ENCODE measurements around the gene TEX47.

The TEX47 gene

DNA sequence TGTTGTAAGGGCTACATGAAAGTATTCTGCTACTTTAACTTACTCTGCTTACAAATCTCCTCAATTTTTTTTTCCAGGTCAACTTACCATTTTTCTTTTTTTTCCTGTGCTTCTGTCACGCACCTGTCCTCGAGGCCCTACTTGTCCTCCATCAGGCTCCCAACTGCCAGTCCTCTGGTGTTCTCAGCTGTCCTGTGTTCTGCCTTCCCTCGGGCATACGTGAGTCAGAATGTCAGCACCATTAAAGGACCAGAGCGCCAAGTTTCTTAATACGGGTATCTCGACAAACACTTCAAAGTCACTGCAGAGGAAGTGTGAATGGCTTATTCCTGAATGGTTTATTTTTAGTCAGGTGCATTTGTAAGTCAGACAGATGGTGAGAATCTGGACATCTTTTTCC is at the start of gene TEX47:
Gene TEX47 (minus strand): TSS at position 185 of the 400 bp plus-strand sequence. CDS start 795 bp downstream, outside the sequence.
- DNase-seq, result no peak

DNA sequence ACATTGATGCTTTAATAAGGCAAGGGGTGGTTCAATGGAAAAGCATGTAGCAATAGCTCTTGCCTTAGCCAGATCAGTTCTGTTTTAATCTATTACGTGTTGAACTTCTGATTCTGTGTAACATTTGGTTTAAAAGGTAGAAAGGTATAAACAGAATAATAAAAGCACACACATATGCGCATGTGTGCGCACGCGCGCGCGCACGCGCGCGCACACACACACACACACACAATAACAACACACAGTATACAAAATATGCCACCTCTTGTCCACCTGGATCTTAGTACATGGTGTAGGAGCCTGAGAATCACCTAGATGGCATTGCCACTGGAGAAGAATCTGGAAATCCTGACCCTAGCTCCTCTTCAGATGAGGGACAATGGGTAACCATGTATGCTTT is 49.6 kb upstream of the TEX47 start:
- no peak for DNase-seq

DNA sequence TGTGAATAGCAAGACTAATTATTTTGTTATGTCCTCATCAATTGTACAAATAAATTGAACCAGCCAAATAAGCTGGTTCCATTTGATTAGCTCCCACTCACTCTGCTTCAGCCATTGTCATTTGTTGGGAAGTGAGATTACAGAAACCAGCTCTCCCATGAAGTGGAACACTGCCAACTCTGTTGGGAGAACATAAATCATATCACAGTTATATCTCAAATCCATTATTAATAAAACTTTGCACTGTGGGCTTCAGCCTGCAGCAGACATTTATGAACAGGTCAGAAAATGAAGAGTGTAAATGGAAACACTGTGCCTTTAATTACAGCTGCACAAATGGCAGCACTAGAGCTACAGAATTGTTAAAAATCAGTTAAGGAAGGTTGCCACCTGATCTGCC is 46.7 kb upstream of the TEX47 start:
- no peak for DNase-seq

DNA sequence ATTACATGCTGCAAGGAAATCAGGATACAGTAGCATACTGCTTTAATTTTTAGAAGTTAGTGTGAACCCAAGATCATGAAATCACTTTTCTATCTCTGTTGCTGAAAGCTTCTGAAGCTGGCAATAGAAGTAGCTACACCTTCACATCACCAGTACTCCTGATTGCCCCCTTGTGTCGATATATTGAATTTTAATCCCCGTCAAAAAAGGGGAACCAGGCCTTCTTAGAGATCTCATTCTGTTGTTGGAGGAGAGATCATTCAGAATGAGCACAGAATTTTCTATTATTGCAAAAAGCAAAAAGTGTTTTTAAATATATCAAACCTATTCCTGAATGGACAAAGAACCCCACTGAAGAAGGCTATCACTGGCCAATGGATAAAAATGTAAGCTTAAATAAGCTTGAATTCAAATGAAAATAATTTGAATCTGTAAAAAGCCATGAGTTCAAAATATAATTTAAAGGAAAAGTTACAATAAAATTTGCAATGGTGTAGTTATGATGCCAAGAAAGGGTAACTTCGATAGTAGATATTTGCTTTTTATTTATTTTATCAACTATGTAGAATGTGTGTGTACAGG is 39.7 kb upstream of the TEX47 start:
- no peak for DNase-seq

DNA sequence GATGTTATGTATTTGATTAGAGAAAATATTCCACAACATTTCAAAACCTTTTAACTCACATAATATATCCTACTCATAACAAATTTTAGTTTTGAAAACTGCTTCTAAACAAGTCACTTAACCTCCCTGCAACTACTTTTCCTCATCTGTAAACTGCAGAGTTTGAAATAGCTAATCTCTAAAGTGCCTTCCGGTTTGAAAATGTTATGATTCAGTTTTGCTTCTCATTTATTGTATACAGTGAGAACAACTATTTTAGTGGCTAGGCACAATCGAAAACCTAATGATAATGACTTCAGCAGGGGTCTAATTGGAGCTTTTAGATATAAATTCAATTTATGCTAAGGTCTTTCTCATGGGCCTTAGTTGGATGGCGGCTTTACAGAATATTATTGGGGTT is 30.7 kb upstream of the TEX47 start:
- DNase-seq, result no peak

DNA sequence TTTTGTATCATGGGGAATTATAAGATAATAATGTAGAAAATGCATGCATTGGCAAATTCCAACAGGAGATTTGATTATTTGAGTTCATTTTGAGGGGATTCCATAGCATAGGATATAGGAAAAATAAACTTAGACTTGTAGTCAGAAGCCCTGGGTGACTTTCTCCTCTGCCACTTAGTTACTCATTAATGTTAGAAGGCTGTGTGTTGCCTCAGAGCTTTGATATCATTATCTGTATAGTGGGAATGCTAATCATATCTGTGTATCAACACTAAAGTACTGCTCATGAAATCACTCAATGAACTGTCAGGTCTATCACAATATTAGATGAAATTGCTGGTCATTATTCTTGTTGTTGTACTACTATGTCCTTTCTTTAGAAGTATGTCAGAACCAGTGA is 23.0 kb upstream of the TEX47 start:
- DNase-seq, result no peak

DNA sequence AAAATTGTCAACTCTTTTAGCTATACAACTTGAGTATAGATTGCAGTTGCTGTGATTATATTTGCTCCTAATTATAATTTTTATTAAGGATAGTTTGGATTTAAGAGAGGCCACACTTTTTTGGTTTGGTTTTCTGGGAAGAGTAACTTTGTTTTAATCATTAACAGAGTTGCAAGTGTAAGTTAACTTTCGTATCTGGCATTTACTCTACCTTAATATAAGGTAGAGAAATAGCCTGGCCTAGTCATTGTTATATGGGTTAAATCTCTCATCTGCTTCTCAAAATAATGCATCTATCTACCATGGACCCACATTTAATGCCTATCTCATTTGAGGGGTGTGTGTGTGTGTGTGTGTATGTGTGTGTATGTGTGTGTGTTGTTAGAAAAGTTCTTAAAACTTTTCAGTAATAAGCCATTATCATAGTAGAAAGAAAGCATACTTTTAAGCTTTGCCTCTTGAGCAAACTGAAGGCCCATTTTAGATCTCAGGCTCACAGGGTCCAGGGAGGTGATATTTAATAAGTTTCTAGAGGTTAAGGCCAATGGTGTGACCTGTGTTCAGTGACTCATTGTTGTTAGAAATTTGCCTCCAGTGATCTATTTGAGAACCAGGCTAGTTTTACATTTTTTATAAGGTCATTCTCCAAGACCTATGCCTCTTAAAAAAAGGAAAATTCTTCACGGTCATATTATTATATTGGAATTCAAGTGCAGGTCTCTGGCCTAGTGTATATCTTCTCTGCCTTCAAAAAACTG is 10.9 kb upstream of the TEX47 start:
- DNase-seq, result no peak

DNA sequence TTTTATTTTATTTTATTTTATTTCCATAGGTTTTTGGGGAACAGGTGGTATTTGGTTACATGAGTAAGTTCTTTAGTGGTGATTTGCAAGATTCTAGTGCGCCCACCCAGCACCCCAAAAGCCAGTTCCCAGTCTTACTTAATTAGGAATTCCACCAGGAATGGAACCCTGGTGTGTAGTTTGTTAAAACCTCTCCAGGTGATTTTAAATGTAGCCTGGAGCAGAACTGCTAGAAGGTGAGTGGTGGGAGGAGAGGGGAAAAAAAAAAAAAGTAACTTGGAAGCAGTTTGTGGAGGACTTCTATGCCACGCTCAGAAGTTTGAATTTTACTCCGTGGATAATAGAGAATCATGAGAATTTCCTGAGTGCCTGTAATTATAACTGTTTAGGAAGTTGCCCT is 5.5 kb upstream of the TEX47 start:
- DNase-seq, result no peak

DNA sequence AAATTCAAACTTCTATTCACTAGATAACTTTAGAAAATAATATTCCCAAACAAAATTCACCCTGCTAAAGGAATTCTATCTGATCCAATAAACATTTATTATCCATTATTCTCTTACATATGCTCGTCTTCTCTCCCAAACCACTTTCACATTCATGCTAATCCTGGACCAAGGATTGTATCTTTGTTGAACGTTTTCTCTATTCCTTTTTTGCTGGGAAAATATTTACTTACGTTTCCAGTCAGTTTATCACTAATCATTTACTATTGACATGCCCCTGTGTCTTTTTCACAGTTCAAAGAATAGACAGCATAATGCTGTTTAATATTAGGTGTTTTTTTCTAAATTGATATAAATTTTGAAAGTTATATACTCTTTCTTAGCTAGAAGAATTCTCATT is 3.2 kb downstream of the TEX47 start:
- no peak for DNase-seq

DNA sequence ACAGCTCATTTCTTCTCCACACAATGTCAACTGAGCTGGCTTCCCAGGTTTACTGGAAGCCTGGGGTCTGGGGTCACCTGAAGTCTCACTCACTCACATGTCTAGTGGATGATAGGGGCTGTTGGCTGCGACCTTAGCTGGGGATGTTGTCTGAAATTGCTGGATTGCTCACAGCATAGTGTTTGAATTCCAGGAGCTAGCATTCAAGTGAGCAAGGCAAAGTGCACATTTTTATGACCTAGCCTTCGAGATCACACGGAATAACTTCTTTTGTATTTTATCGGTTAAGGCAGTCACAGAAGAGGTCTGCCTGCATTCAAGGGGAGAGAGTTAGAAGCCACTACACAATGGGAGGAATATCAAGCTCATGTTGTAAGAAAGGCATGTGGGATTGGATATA is 3.6 kb downstream of the TEX47 start:
- DNase-seq, result no peak

DNA sequence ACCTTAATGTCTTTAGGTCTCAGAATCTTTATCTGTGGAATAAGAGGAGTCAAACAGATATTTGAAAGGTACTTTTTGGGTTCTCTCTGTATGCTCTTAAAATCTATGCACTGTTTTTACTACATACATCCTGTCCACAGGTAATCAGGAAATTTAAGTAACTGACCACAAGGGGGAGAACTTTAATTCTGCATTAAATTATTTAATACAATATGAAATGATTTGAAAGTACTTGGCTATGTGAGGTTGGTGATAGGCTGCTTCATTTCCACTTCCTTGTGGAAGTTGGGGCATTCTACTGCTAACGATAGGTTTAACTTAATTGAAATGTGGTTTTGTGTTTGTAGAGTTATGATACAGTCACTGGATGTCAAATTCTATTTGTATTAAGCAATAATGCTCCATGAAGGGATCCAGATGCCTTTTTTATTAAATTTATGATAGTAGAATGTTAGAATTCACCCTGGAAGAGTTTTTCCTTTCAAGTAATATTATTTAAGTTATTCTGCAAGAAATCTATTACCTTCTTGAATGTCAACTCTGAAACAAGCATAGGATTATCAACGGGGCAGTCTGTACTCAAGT is 6.0 kb downstream of the TEX47 start:
- no peak for DNase-seq

DNA sequence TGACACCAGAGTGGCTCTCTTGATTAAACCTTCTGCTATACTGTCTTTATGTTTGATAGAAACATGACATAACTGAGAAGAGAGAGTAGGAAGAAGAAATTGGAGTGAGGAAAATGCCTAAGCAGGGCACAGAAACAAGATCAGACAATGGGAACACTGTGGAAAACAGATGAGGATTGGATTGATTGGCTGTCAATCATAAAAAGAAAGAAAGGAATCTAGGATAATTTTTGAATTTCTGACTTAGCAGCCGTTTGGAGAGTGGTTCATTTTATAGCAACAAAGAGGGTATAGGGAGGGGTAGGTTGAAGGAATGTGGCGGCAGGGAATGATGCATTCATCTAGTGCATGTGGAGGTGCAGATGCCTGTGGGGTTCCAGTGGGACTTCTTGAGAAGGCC is 7.8 kb downstream of the TEX47 start:
- DNase-seq, result no peak

DNA sequence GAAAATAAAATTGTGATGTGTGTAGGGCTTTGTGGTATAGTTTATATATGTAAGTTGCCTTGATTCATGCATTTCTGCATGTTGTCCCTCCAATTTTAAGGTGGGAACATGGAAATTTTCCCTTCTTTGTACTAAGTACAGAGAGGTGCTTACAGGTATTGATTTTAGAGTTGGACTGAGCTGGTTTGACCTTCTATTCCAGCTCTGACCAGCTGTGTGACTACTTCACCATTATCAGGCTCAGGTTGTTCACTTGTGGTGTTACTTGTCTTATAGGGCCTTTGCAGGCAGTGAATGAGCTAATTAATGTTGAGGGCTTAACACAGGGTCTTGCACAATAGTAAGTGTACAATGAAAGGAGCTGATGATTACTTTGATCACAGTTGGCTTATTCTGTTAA is 19.7 kb downstream of the TEX47 start:
- DNase-seq, result no peak

DNA sequence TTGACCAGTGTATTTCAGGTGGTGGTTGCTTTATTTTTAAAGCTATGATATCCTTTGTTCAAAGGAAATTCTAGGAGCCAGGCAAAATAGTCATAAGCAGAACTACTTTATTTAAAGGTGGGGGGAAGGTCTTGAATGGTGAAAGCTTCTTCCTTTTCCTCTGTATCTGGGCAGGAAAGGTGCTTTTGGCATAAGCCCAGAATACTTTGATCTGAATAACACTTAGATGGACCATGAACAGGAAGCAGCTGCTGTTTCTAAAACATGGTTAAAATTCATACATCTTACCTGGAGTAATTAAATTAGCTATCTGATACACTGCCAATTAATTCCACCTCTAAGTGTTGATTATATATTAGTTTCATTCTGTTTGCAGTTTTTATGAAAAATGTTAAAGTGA is 22.8 kb downstream of the TEX47 start:
- DNase-seq, result no peak

DNA sequence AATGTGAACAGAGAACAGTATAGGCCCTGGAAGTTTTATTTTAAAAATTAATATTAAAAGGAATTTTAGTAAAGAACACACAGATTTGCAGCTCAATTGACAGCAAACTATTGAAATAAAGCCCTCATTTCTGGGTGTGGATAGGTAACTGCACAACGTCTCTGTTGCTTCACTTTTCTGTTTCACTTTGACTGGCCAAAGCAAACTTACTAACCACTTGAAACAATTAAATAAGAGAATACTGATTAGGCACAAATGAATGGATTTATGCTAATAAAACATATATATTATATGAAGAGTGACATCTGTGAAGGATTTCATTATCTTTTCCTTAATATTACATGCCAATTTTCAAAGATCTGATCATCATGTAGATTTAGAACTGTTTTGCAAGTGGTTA is 24.1 kb downstream of the TEX47 start:
- no peak for DNase-seq

DNA sequence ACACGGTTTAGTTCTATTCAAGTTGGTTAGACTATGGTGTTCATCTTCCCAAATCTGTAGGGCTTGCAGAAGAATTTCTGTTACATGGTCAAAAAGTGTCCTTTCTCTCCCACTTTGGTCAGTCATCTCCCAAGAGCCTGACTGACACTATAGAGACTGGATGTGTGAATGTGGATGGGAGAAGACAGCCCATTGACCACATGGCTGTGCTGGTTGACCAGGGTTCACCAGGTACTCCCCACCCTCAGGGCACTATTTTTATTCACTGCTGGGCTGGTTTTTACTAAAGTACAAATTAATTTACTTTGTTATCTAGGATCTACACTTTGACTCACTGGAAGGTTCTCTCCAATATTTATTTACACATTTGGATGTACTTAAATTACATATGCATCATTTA is 33.8 kb downstream of the TEX47 start:
- DNase-seq, result no peak

DNA sequence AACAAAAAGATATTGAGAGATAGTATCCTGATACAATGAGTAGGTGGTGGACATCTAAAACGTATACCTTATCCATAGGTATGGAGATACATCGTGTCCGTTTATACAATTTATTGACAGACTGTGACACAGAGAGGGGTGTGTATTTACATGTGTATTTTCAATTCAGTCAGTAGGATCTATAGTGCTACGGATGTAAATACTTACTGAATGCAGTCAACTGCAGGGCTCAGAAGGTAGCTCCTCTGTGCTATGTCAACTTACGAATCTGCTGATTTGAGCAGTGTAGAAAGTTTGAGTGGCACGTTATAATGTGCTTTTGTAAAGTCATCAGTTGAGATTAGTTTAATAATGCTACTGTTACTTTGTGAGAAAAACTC is 35.4 kb downstream of the TEX47 start:
- DNase-seq, result no peak

DNA sequence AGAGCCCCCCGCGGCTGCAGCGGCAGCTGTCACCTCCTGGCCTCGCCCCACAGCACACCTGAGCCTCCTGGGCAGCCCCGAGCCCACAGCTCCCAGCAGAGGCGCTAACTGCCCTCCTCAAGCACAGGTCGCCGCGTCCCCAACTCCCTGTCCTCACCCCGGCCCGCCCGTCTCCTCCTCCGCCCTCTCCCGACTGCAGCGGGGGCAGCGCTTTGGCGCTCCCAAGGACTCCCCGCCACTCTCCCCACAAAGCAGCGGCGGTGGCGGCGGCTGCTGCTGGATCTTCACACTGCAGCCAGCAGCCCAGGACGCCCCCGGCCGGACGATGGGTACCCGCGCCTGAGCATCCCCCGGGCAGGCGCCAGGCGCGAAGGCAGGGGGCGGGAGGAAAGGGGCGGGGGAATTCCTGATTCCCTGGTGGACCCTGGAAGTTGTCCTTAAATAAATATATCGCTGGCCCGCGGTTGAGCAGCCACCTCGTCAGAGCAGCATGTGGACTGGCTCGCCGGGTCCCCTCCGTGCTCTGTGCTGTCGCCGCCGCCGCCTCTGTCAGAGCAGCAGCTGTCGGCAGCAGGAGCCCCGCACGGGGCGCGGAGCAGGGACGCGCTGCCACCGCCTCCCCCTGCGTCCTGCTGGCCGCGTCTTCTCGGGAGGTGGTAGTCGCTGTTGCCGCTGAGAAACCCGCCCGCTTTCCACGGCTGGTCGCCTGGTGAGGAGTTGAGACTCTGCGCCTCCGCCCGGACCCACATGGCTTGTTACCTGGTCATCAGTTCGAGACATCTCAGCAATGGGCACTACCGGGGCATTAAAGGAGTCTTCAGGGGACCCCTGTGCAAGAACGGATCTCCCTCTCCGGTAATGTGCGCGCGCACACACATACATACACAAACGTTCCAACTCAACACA is 36.1 kb downstream of the TEX47 start, which contains the start of gene ZNF804B:
Gene ZNF804B (plus strand): TSS at position 471 of the 906 bp plus-strand sequence. CDS start 277 bp downstream, at position 748.
- no peak for DNase-seq

DNA sequence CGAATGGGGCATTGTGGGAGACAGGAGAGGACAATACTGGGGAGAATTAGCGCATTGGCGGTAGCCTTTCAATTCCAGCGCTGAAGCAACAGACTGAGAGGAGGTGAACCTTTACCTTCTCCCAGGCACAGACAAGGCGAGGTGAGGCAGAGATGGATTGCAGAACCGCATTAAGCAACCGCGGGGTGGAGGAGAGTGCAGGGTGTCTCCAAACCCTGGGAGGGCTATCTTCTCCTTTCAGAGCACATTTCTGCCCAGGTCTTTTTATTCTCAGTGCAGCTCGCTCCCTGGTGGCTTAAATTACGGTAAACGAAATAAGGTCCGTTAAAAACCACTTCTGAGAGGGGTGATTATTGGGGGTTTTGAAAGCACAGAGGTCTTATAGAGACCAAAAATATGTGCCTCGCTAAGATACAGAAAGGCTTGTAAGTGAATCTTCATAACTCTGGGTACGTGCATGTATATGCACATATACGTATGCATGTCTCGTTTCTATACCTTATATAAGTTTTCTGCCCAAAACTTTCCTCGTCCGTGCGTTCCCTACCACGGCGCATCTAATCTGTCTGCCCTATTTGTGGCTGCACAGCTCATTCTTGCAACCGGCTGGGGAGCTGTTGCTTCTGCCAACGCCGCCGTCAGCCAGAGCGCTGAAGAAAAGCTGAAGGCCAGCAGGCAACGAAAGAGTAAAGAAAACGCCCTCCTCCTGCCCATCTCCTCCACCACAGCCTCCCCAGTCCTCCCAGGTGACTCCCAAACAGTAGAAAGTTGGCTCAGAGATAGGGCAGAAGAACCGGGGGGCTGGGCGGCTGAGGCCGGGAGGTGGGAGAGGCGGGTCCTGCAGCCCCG is 36.9 kb downstream of the TEX47 start:
- DNase-seq, result no peak

DNA sequence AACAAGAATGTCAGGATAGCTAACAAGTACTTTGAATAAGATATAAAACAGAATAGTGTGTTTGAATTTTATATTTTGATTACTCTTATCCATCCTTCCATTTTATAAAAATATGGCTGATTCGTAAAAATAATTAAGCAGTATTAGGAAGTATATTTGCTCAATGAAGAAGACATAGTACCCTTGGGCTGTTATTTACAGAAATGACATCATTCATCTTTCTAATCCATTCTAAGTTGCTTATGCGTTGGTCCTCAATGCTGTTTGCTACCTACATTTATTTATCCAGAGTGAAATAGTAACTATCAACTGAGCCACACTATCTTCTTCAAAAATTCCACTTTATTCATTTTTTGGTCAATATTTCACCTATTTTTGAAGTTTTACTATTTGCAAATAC is 38.2 kb downstream of the TEX47 start:
- DNase-seq, result no peak

DNA sequence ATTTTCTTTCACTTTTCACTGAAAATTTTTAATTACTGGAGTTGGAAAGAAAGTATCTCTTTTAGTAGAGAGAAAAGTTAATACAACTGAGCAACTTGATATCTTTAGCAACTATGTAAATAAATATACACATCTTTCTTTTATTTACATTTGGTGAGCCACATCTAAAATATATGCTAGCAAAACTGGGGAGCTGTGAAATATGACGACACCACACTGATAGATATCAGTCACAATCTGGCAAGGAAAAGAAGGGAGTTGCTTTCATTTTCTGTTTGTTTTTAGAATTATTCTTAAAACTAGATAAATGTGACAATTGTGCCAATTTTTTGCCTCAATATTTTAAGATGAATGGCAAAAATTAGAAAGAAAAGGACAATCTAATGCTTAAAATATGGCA is 38.7 kb downstream of the TEX47 start:
- no peak for DNase-seq

DNA sequence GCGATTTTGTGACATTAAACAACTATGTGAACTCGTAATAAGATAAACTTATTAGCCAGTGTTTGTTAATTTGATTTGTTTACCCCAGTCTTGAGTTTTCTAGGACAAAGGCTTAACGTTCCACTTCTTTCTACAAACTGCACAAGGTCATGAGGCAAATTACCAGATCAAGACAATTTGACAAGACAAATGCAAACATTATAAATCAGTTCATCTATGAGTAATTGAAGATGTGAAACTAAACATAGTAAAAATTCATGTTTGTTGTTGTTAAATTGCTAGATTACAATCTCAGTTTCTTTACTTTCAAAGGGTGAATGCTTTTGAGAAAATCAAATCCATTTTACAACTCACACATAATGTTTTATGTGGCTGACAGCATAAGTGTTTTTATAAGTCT is 49.4 kb downstream of the TEX47 start:
- DNase-seq, result no peak
